ACHN (cell line): ENCODE measurements around the gene ZNF423.

Source experiments
- DNase-seq: peaks from one replicate; pipeline ENCODE4 v3.0.0-alpha.2; 2015
- in situ Hi-C: cut with HindIII; loops from 2 replicates; pipeline ENCODE4 v1.10.0; 2017; ENCODE audit warnings: low sequenced_read_pairs, low pct_ligation_motif_present, low pct_unique_long_range_greater_than_20kb

ZNF423 gene

DNA sequence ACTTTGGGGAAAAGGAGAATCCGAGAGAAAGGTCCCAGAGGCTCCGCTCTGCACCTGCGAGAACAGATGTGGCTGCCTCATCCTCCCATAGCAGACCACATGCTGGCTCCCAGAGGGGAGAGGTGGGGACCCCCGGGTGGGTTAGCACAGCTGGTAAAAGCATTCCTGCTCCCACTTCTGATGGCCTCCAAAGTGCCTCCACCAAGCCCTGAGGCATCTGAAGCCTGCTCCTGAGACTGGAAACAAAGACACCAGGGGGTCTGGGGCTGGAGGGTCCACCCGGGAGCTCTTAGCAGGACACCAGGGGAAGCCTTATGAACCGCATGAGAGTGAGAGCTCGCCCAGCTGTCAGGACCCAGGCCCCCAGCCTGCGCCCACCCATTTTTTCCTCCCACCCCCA is 46.4 kb downstream of the ZNF423 start:
- in situ Hi-C loops = no loop called here
- DNase-seq = no peak

GRCh38 chr16:49809062-49809461 is 46.9 kb downstream of the ZNF423 start:
- no peak for DNase-seq
- in situ Hi-C loops = no loop called here

- in situ Hi-C loops = no loop called here
- no peak for DNase-seq
Observed at GRCh38 chr16:49806446-49806845, 49.5 kb downstream of the ZNF423 start.

DNA sequence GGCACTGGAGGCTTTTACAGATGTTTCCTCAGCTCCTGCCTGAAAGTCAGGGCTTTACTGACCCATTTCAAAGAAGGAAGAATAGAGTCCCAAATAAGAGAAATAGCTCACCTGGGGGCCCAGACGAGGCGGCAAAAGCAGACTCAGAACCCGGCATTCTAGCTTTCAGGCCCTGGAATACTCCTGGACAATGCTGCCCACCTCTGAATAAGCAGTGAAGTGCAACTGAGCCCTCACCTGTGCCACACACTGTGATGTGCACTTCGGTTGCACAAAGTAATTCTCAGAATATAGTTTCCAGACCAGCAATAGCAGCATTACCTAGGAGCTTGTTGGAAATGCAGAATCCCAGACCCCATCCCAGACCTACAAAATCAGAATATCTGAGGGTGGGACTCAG is 54.6 kb downstream of the ZNF423 start:
- in situ Hi-C loops = no loop called here

DNA sequence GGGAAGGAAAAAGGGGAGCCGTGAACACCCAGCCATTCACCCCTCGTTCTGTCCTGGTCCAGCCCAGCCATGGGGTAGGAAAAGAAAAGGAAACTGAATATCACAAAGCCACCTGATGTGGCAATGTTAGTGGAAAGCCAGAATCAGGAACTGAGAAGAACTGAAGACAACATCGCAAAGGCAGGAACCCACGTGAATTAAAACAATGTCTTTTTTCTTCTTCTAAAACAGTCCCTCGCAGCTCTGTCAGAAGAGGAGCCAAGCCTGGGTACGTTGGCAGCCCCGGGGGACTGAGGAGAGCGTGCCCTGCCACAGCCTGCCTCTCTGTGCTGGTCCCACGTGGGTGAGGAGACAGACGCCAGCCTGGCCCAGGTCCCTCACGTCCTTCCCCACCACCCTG is 55.0 kb downstream of the ZNF423 start:
- no peak for DNase-seq
- in situ Hi-C loops = no loop called here

More for the DNA sequence above, 54.6 kb downstream of the ZNF423 start:
- DNase-seq = no peak

- no peak for DNase-seq
- in situ Hi-C loops = no loop called here
Observed at GRCh38 chr16:49800441-49800840, 55.5 kb downstream of the ZNF423 start.

- DNase-seq = no peak
- in situ Hi-C loops = no loop called here
Observed at GRCh38 chr16:49799172-49799571, 56.7 kb downstream of the ZNF423 start.

DNA sequence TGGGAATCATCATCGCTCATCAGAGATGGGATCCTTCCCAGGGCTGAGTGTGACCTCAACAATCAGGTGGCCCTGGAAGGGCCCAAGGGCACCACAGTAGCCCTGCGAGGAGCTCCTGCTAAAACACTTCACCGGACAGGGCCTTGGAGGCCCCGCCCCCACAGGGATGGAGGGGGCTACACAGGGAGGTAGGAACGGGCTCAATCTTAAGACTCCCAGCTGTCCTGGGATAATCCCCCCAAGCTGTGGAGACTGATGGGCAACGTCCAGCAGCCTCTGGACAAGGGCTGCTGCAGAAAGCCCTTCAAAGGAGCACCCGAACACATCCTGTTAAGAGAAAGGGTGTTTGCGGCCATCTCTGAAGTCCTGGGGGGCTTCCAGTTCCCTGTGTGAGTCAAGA is 60.4 kb downstream of the ZNF423 start:
- DNase-seq = no peak

GRCh38 chr16:49793244-49793643 is 62.7 kb downstream of the ZNF423 start:
- in situ Hi-C loops = no loop called here
- no peak for DNase-seq

More for the DNA sequence above, 60.4 kb downstream of the ZNF423 start:
- in situ Hi-C loops = no loop called here

GRCh38 chr16:49789616-49790015 is 66.3 kb downstream of the ZNF423 start:
- DNase-seq = no peak
- in situ Hi-C loops = no loop called here

DNA sequence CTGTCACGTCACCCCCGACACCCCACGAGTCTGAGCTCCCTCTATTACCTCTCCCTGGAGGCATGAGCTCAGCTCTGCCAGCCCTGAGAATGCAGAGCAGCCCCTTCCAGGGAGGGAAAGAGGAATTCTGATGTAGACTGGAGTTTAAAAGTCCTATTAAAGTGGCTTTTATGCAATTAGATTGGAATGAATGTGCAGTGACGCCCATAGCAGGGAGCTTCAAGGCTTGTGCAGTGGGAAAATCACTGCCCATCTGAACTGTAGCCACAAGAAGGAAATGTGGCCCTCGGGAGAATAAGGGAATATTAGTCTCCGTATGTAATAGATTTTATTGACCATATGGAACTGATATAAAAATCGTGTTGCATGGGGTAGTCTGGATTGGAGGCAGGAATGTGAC is 66.9 kb downstream of the ZNF423 start:
- no peak for DNase-seq

DNA sequence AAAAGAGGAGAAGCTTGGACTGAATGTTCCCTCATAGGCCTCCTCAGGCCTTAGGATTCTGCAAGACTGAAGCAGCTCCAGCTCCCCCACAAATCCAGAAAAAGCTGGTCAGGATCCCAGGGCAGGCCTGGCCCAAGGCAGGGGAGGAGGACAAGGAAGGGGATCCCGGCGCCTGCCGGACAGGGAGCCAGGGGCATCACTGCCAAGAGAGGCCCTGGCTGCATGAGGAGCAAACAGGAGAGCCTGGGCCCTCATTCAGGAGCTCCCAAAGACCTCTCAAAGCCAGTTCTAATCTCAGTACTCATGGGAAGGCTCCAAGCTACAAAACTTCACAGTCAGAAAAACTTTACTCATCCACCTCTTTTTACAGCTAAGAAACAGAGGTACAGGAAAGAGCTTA is 67.3 kb downstream of the ZNF423 start:
- DNase-seq = no peak
- in situ Hi-C loops = no loop called here

More for the DNA sequence above, 66.9 kb downstream of the ZNF423 start:
- in situ Hi-C loops = no loop called here

DNA sequence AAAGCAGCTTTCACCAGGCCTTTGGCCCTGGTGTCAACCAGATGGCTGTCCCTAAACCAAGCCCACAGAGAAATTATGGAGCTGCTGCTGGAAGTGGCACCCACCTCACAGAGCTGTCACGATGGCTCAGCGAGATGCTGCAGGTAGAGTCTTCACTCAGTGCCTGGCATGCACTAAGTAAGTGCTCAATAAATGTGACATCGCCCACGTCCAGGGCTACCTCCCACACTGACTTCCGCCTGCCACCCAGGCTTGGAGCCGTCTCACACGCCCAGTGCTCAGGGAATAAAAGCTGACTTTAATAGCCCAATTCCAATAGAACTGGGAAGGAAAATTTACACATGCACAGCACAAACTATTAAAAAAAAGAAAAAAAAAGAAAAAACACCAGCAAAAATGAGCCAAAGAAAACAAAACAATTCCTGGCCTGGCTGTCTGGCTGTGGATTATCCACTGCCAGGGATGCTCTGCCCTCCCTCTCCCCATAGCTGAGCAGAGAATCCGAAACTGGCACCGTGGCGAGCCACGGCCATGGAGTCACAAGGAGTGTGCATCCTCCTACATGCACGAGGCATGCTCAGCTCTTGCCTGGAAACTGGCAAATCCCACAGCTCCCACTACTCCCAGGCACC is 68.9 kb downstream of the ZNF423 start:
- no peak for DNase-seq
- in situ Hi-C loops = no loop called here

DNA sequence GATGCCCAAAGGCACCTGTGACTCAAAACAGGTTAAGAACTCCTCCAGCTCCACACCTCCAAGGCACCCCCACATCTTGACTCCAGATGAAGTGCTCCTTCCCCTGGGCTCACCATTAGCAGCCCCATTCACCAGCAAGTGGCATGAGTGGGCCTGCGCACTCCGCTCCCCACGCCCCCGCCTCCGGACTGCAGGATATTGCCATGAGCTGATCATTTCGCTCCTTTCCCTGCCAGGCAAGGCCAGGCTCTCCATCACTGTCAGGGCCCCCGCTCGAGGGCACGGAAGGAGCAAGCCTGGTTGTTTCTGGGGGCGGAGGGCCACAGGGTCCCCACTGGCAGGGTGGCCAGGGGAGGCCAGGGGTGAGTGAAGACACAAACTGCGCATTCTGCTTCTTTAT is 69.9 kb downstream of the ZNF423 start:
- no peak for DNase-seq
- in situ Hi-C loops = no loop called here

DNA sequence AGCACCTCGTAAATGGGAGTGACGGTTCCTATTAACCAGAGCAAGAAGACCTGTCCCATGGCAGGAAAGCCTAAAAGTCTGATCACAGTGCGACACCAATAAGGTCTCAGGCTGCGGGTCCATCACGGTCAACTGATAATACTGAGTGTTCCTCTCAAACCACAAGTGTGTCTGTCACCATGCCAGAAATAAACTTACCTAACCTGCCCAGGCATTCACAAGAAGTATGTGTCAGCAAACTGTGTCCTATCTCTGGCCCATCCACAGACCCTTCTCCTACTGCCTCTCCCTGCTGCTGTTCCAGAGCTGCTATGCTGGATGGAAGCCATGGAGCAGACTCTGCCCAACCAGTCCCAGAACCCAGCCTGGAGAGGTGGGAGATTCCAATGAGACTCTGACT is 73.5 kb downstream of the ZNF423 start:
- in situ Hi-C loops = no loop called here
- DNase-seq = no peak

DNA sequence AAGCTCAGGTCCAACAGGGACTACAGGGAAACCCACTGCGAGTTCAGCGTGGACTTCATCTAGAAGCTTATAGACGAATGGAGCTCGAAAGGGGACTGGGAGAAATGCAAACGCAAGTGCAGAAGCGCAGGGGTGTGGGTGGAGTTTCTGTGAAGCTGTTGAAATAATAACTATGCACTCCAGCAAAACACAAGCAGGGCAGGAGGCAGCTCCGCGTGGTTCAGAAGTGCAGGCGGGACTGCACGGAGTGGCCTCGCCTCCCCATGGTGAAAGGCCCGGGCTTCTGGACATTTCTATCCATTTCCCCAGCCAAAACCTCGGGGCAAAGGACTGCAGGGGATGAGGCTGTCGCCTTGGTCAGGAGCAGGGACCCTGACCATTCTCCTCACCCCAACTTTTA is 74.5 kb downstream of the ZNF423 start:
- in situ Hi-C loops = no loop called here
- DNase-seq = no peak

GRCh38 chr16:49780433-49780832 is 75.5 kb downstream of the ZNF423 start:
- no peak for DNase-seq
- in situ Hi-C loops = no loop called here

- DNase-seq = no peak
- in situ Hi-C loops = no loop called here
Observed at GRCh38 chr16:49779979-49780378, 75.9 kb downstream of the ZNF423 start.

DNA sequence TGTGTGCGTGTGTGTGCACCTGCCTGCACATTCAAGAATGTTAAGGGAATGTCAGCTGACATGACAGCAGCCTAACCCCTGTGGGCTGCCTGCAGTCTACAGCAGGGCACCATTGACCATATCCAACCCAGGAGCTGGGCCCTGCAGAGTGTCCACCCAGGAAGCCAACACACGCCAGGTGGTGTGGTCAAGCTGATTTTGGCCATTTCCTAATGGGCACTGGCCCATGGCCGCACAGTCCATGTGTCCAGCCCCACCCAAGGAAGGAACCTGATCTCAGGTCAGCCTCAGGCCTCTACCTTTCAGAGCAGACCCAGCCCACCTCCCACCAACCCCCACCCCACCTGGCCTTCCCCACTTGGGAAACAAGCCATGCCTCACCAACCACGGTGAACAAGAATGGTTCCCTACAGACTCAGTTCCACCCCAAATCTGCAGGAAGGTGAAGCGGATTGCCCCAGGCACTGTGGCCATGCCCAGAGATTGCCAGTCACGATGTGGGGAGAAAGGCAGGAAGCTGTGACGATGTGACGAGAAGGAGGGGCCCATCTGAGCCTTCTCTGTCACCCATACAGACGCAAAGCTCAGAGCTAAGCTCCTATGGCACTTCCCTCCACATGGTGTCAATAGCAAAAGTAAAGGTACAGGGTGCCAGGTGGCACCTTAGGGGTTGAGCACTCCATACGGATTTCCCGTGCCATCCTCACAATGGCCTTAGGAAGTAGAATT is 77.5 kb downstream of the ZNF423 start:
- no peak for DNase-seq
- in situ Hi-C loops = no loop called here

DNA sequence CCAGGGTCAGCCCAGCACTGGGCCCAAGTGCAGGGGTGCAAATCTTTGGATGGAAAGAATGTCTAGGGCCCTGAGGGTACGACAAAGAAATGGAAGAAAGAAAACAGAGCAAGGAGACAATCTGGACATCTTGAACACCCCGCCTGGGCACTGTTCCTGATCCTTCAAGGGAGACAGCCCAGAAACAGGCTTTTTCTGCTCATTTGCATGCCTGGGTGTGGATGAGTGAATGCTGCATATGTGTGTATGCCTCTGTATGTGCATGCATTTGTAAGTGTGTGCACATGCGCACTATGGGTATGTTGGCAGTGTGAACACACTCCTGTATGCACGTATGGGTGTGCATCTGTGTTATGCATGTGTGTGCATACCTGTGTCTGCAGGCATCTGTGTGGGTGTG is 79.2 kb downstream of the ZNF423 start:
- DNase-seq = no peak

More for the DNA sequence above, 79.2 kb downstream of the ZNF423 start:
- in situ Hi-C loops = no loop called here
